H9 (cell line): ENCODE results near the gene LOXHD1. TPM values are rescaled to one million over a fixed set of nuclear protein-coding genes. Genes with fewer than 3 reads are reported as not detected.

Experiments used
- DNase-seq: peaks from one replicate; pipeline ENCODE4 v3.0.0-alpha.2; 2017
- H2AFZ ChIP-seq: one replicate; pipeline ENCODE4 v1.6.1; 2013; ENCODE audit warnings: mild to moderate bottlenecking, low read length, control low read depth, moderate library complexity
- H2AK5ac ChIP-seq: 2 replicates; pipeline ENCODE4 v1.6.1; 2013; ENCODE audit warnings: low read length, control low read depth, mixed read lengths; ENCODE audit not compliant: insufficient read length
- H2BK120ac ChIP-seq: one replicate; pipeline ENCODE4 v1.6.1; 2013; ENCODE audit warnings: low read depth, mild to moderate bottlenecking, low read length, control low read depth, inconsistent platforms; ENCODE audit not compliant: poor library complexity, severe bottlenecking
- H2BK12ac ChIP-seq: 2 replicates; pipeline ENCODE4 v1.6.1; 2013; ENCODE audit warnings: low read length, control low read depth, mixed read lengths, low read depth; ENCODE audit not compliant: insufficient read length
- H2BK15ac ChIP-seq: 2 replicates; pipeline ENCODE4 v1.6.1; 2013; ENCODE audit warnings: low read depth, low read length, control low read depth
- H2BK20ac ChIP-seq: one replicate; pipeline ENCODE4 v1.6.1; 2013; ENCODE audit warnings: low read depth, mild to moderate bottlenecking, low read length, control low read depth, inconsistent platforms; ENCODE audit not compliant: poor library complexity, severe bottlenecking
- H2BK5ac ChIP-seq: 2 replicates; pipeline ENCODE4 v1.6.1; 2013; ENCODE audit warnings: low read length, control low read depth, mixed read lengths; ENCODE audit not compliant: insufficient read length
- H3K14ac ChIP-seq: 2 replicates; pipeline ENCODE4 v1.6.1; 2013; ENCODE audit warnings: low read length, control low read depth; ENCODE audit not compliant: insufficient read depth
- H3K18ac ChIP-seq: 2 replicates; pipeline ENCODE4 v1.6.1; 2013; ENCODE audit warnings: low read depth, mild to moderate bottlenecking, mixed read lengths, low read length, control low read depth; ENCODE audit not compliant: insufficient read length
- H3K23ac ChIP-seq: 2 replicates; pipeline ENCODE4 v1.6.1; 2013; ENCODE audit warnings: low read length, control low read depth, mixed read lengths, low read depth; ENCODE audit not compliant: insufficient read length
- H3K23me2 ChIP-seq: 2 replicates; pipeline ENCODE4 v1.6.1; 2013; ENCODE audit warnings: low read depth, mild to moderate bottlenecking, mixed read lengths, low read length, control low read depth; ENCODE audit not compliant: insufficient read length, poor library complexity, severe bottlenecking
- H3K27ac ChIP-seq: 2 replicates; pipeline ENCODE4 v1.5.1; 2013; ENCODE audit warnings: low read length, control low read depth, mixed read lengths, low read depth; ENCODE audit not compliant: insufficient read length
- H3K27me3 ChIP-seq: 2 replicates; pipeline ENCODE4 v1.6.1; 2013; ENCODE audit warnings: low read length, control low read depth, inconsistent platforms; ENCODE audit not compliant: insufficient read depth
- H3K4ac ChIP-seq: 2 replicates; pipeline ENCODE4 v1.6.1; 2013; ENCODE audit warnings: low read depth, mild to moderate bottlenecking, control low read depth, inconsistent platforms, low read length, moderate library complexity
- H3K4me1 ChIP-seq: 2 replicates; pipeline ENCODE4 v1.6.1; 2013; ENCODE audit warnings: low read length, control low read depth, inconsistent platforms; ENCODE audit not compliant: insufficient read depth
- H3K4me2 ChIP-seq: 2 replicates; pipeline ENCODE4 v1.6.1; 2013; ENCODE audit warnings: low read length, control low read depth, mixed read lengths; ENCODE audit not compliant: insufficient read length, insufficient read depth
- H3K56ac ChIP-seq: 2 replicates; pipeline ENCODE4 v1.6.1; 2013; ENCODE audit warnings: low read depth, mild to moderate bottlenecking, mixed read lengths, low read length, control low read depth; ENCODE audit not compliant: insufficient read length
- H3K79me1 ChIP-seq: 2 replicates; pipeline ENCODE4 v1.6.1; 2013; ENCODE audit warnings: low read depth, mild to moderate bottlenecking, moderate library complexity, low read length, control low read depth, inconsistent platforms; ENCODE audit not compliant: insufficient read depth, poor library complexity, severe bottlenecking
- H3K79me2 ChIP-seq: 2 replicates; pipeline ENCODE4 v1.6.1; 2013; ENCODE audit warnings: low read length, control low read depth, inconsistent platforms; ENCODE audit not compliant: insufficient read depth
- H3K9ac ChIP-seq: 2 replicates; pipeline ENCODE4 v1.6.1; 2013; ENCODE audit warnings: low read length, control low read depth, mixed read lengths; ENCODE audit not compliant: insufficient read length; ENCODE audit errors: extremely low read depth
- H3K9me3 ChIP-seq: one replicate; pipeline ENCODE4 v1.6.1; 2013; ENCODE audit warnings: low read depth, low read length, inconsistent platforms; ENCODE audit not compliant: control insufficient read depth
- H3T11ph ChIP-seq: one replicate; pipeline ENCODE4 v1.6.1; 2013; ENCODE audit warnings: mild to moderate bottlenecking, low read length, control low read depth, inconsistent platforms
- H4K20me1 ChIP-seq: one replicate; pipeline ENCODE4 v1.6.1; 2013; ENCODE audit not compliant: control insufficient read depth, insufficient read length, insufficient read depth
- H4K5ac ChIP-seq: 2 replicates; pipeline ENCODE4 v1.6.1; 2013; ENCODE audit warnings: low read depth, mild to moderate bottlenecking, mixed read lengths, low read length, control low read depth; ENCODE audit not compliant: insufficient read length
- H4K8ac ChIP-seq: replicated peaks from 2 replicates; pipeline ENCODE4 v1.6.1; 2013; ENCODE audit warnings: low read length, control low read depth, mixed read lengths, low read depth; ENCODE audit not compliant: insufficient read length
- H4K91ac ChIP-seq: 2 replicates; pipeline ENCODE4 v1.6.1; 2013; ENCODE audit warnings: low read depth, mild to moderate bottlenecking, moderate library complexity, mixed read lengths, low read length, control low read depth; ENCODE audit not compliant: insufficient read length
- H3K27ac Mint-ChIP-seq, 3 experiments: 2 replicates in 2 of 3; 3 replicates in 1 of 3; pipeline ENCODE4 v1.8.0; 2020 to 2021; ENCODE audit warnings: mixed read lengths in 3 of 3, mild to moderate bottlenecking in 1 of 3, moderate library complexity in 1 of 3
- H3K27me3 Mint-ChIP-seq: 2 replicates; pipeline ENCODE4 v1.8.0; 2021; ENCODE audit warnings: low read depth, mild to moderate bottlenecking, moderate library complexity, mixed read lengths
- H3K36me3 Mint-ChIP-seq, 3 experiments: 2 replicates in 2 of 3; 3 replicates in 1 of 3; pipeline ENCODE4 v1.8.0; 2020 to 2021; ENCODE audit warnings: low read depth in 3 of 3, mixed read lengths in 3 of 3; ENCODE audit not compliant: insufficient read depth in 1 of 3
- H3K4me1 Mint-ChIP-seq, 2 experiments: 2 replicates each; pipeline ENCODE4 v1.8.0; 2020; ENCODE audit warnings: mixed read lengths in 2 of 2
- H3K4me3 Mint-ChIP-seq, 2 experiments: 2 replicates in 1 of 2; 3 replicates in 1 of 2; pipeline ENCODE4 v1.8.0; 2020 to 2021; ENCODE audit warnings: mild to moderate bottlenecking in 2 of 2, mixed read lengths in 2 of 2, moderate library complexity in 1 of 2
- H3K9me3 Mint-ChIP-seq, 2 experiments: 2 replicates in 1 of 2; 3 replicates in 1 of 2; pipeline ENCODE4 v1.8.0; 2020; ENCODE audit warnings: mild to moderate bottlenecking in 2 of 2, mixed read lengths in 2 of 2, moderate library complexity in 1 of 2
- WGBS: extraction: QIAGEN DNeasy Blood & Tissue Kit; methylation state at CpG from one replicate; pipeline ENCODE4 v1.1.7; 2013; ENCODE audit warnings: missing lambda C conversion rate, low lambda C conversion rate, mixed read lengths; ENCODE audit not compliant: insufficient read length; ENCODE audit errors: extremely low coverage; 5-methylcytosine and 5-hydroxymethylcytosine counted together
- total RNA-seq: library from RNA; stranded (reverse); gene quantifications from 2 replicates; pipeline ENCODE4 v1.2.1, GENCODE V29; 2021
- TF ChIP-seq, protein P1 (sequence below): fragments of 200-600 bp; sonication (generic); conservative IDR thresholded peaks from 3 replicates; pipeline ENCODE4 v1.8.0; 2021; ENCODE audit warnings: antibody characterized with exemption, mild to moderate bottlenecking

LOXHD1 gene
- total RNA-seq, 1 experiment from 2014 or later, result 0.07 TPM

GRCh38 chr18:46676182-46676835, 19.3 kb upstream of the LOXHD1 start:
- Histone ChIP-seq H2BK5ac (no peak overlapping the region), H3K14ac (no peak overlapping the region), H3K79me2 (no peaks in the 10 kb centered on the region), H2BK120ac (no peak overlapping the region), H3K27ac (no peak overlapping the region), H4K5ac (no peak overlapping the region), H3K18ac (no peak overlapping the region), H4K91ac (no peak overlapping the region), H3K4me1 (no peaks in the 10 kb centered on the region; the same call in 1 of the 2 replicates), H3T11ph (no peak overlapping the region), H3K9me3 (no peaks in the 10 kb centered on the region), H3K23ac (no peak overlapping the region), H2AK5ac (no peak overlapping the region), H3K23me2 (no peaks in the 10 kb centered on the region), H3K79me1 (no peaks in the 10 kb centered on the region), H4K8ac (no peak overlapping the region), H2BK12ac (no peak overlapping the region), H3K27me3 (no peaks in the 10 kb centered on the region; the same call in 1 of the 2 replicates), H3K4ac (no peak overlapping the region), H2AFZ (no peak overlapping the region), H4K20me1 (no peaks in the 10 kb centered on the region), H2BK15ac (no peak overlapping the region), H3K56ac (no peak overlapping the region), H3K9ac (no peak overlapping the region), H3K4me2 (no peak overlapping the region), H2BK20ac (no peak overlapping the region)
- H3K4me3 Mint-ChIP-seq, result no peak overlapping the region
- peak overlapping the region in 1 of 3 experiments; percentile 26; a peak in 1 of 7 replicates for H3K27ac Mint-ChIP-seq
- DNase-seq, result no peak
- H3K4me1 Mint-ChIP-seq, result peaks cover 20 to 21% of the 10 kb centered on the region in 2 experiments; a peak in 3 of 4 replicates
- H3K27me3 Mint-ChIP-seq, result peaks cover 4% of the 10 kb centered on the region
- TF ChIP-seq, protein P1, sequence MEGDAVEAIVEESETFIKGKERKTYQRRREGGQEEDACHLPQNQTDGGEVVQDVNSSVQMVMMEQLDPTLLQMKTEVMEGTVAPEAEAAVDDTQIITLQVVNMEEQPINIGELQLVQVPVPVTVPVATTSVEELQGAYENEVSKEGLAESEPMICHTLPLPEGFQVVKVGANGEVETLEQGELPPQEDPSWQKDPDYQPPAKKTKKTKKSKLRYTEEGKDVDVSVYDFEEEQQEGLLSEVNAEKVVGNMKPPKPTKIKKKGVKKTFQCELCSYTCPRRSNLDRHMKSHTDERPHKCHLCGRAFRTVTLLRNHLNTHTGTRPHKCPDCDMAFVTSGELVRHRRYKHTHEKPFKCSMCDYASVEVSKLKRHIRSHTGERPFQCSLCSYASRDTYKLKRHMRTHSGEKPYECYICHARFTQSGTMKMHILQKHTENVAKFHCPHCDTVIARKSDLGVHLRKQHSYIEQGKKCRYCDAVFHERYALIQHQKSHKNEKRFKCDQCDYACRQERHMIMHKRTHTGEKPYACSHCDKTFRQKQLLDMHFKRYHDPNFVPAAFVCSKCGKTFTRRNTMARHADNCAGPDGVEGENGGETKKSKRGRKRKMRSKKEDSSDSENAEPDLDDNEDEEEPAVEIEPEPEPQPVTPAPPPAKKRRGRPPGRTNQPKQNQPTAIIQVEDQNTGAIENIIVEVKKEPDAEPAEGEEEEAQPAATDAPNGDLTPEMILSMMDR, result no peak
- WGBS, result no CpG with 5 or more reads among the region's 15 CpGs
- no peaks in the 10 kb centered on the region for H3K36me3 Mint-ChIP-seq
- no peaks in the 10 kb centered on the region; a peak in 1 of 5 replicates for H3K9me3 Mint-ChIP-seq
